ENCODE data around the gene RREB1.

GRCh38 chr6:7207720-7208119 lies 100.0 kb downstream of the RREB1 start:
- TF ChIP-seq CTCF (conservative IDR thresholded peaks at IDR 0.05): no peak
- no peak for TF ChIP-seq ZFX (IDR thresholded peaks at IDR 0.05)
